ENCODE data around the gene SORD. TPM values are rescaled to one million over a fixed set of nuclear protein-coding genes. Genes with fewer than 3 reads are reported as not detected.

The SORD gene
- total RNA-seq, 2 donors from 2014 or later, result 3.8 to 12.7 TPM

- Mint-ChIP-seq H3K9me3 (no peaks in the 10 kb centered on the region), H3K27ac (no peak overlapping the region), H3K36me3 (no peaks in the 10 kb centered on the region), H3K4me1 (ENCODE audit: low read depth in 2 of 2) (no peaks in the 10 kb centered on the region), H3K27me3 (peaks cover 23 to 45% of the 10 kb centered on the region in 2 donors), H3K4me3 (no peak overlapping the region)
- DNase-seq (ENCODE audit: low spot score) (no peak), ATAC-seq (no peak)
Observed at GRCh38 chr15:45087513-45087912, 64.5 kb downstream of the SORD start.

GRCh38 chr15:45088801-45089711 lies 66.1 kb downstream of the SORD start:
- no peaks in the 10 kb centered on the region for H3K36me3 Mint-ChIP-seq
- ATAC-seq, result no peak
- no peak overlapping the region for H3K27ac Mint-ChIP-seq
- H3K27me3 Mint-ChIP-seq, result peaks cover 24 to 40% of the 10 kb centered on the region in 2 donors
- H3K9me3 Mint-ChIP-seq, result no peaks in the 10 kb centered on the region
- no peak for DNase-seq (ENCODE audit: low spot score)
- no peaks in the 10 kb centered on the region for H3K4me1 Mint-ChIP-seq (ENCODE audit: low read depth in 2 of 2)
- no peak overlapping the region for H3K4me3 Mint-ChIP-seq

- ATAC-seq (peak in 1 of 2 donors; percentile 70), DNase-seq (ENCODE audit: low spot score) (no peak)
- Mint-ChIP-seq H3K4me3 (no peak overlapping the region), H3K27ac (no peak overlapping the region), H3K36me3 (no peaks in the 10 kb centered on the region), H3K27me3 (peaks cover 21 to 34% of the 10 kb centered on the region in 2 donors), H3K4me1 (ENCODE audit: low read depth in 2 of 2) (no peaks in the 10 kb centered on the region), H3K9me3 (no peaks in the 10 kb centered on the region)
Observed at GRCh38 chr15:45089712-45090373, 66.8 kb downstream of the SORD start.

- Mint-ChIP-seq H3K27ac (peak overlapping the region in 1 of 2 donors; percentile 4), H3K4me1 (ENCODE audit: low read depth in 2 of 2) (no peaks in the 10 kb centered on the region), H3K4me3 (no peak overlapping the region), H3K9me3 (no peaks in the 10 kb centered on the region), H3K27me3 (peaks cover 21 to 34% of the 10 kb centered on the region in 2 donors), H3K36me3 (no peaks in the 10 kb centered on the region)
- DNase-seq (ENCODE audit: low spot score), result no peak
- ATAC-seq, result no peak
Observed at GRCh38 chr15:45091161-45091560, 68.2 kb downstream of the SORD start.

GRCh38 chr15:45091576-45091975 lies 68.6 kb downstream of the SORD start:
- Mint-ChIP-seq H3K4me1 (ENCODE audit: low read depth in 2 of 2) (no peaks in the 10 kb centered on the region), H3K9me3 (no peaks in the 10 kb centered on the region), H3K4me3 (no peak overlapping the region), H3K36me3 (no peaks in the 10 kb centered on the region), H3K27ac (peak overlapping the region in 1 of 2 donors; percentile 4), H3K27me3 (peaks cover 21 to 34% of the 10 kb centered on the region in 2 donors)
- no peak for DNase-seq (ENCODE audit: low spot score)
- ATAC-seq, result no peak

GRCh38 chr15:45093013-45093412 lies 70.0 kb downstream of the SORD start:
- Mint-ChIP-seq H3K4me1 (ENCODE audit: low read depth in 2 of 2) (no peaks in the 10 kb centered on the region), H3K4me3 (no peak overlapping the region), H3K27me3 (peaks cover 17 to 27% of the 10 kb centered on the region in 2 donors), H3K36me3 (no peaks in the 10 kb centered on the region), H3K9me3 (no peaks in the 10 kb centered on the region), H3K27ac (no peak overlapping the region)
- DNase-seq (ENCODE audit: low spot score), result no peak
- ATAC-seq, result no peak

- Mint-ChIP-seq H3K27me3 (peaks cover 17 to 27% of the 10 kb centered on the region in 2 donors), H3K9me3 (no peaks in the 10 kb centered on the region), H3K36me3 (no peaks in the 10 kb centered on the region), H3K4me3 (no peak overlapping the region), H3K27ac (no peak overlapping the region), H3K4me1 (ENCODE audit: low read depth in 2 of 2) (no peaks in the 10 kb centered on the region)
- ATAC-seq (no peak), DNase-seq (ENCODE audit: low spot score) (no peak)
Observed at GRCh38 chr15:45093622-45094357, 70.8 kb downstream of the SORD start.

- peaks cover 17 to 27% of the 10 kb centered on the region in 2 donors for H3K27me3 Mint-ChIP-seq
- H3K4me1 Mint-ChIP-seq (ENCODE audit: low read depth in 2 of 2), result no peaks in the 10 kb centered on the region
- no peak overlapping the region for H3K27ac Mint-ChIP-seq
- no peak overlapping the region for H3K4me3 Mint-ChIP-seq
- no peaks in the 10 kb centered on the region for H3K36me3 Mint-ChIP-seq
- ATAC-seq, result no peak
- no peak for DNase-seq (ENCODE audit: low spot score)
- H3K9me3 Mint-ChIP-seq, result no peaks in the 10 kb centered on the region
Observed at GRCh38 chr15:45094358-45094730, 71.3 kb downstream of the SORD start.

GRCh38 chr15:45095661-45096060 lies 72.7 kb downstream of the SORD start:
- H3K9me3 Mint-ChIP-seq, result no peaks in the 10 kb centered on the region
- H3K27ac Mint-ChIP-seq, result no peak overlapping the region
- ATAC-seq, result peak in 1 of 2 donors; percentile 11
- no peak for DNase-seq (ENCODE audit: low spot score)
- no peak overlapping the region for H3K4me3 Mint-ChIP-seq
- H3K36me3 Mint-ChIP-seq, result no peaks in the 10 kb centered on the region
- no peaks in the 10 kb centered on the region for H3K4me1 Mint-ChIP-seq (ENCODE audit: low read depth in 2 of 2)
- H3K27me3 Mint-ChIP-seq, result peaks cover 12 to 18% of the 10 kb centered on the region in 2 donors

- no peak for ATAC-seq
- Mint-ChIP-seq H3K4me3 (no peak overlapping the region), H3K36me3 (no peaks in the 10 kb centered on the region)
Observed at GRCh38 chr15:45097466-45097865, 74.5 kb downstream of the SORD start.

GRCh38 chr15:45099549-45100165 lies 76.7 kb downstream of the SORD start:
- H3K4me3 Mint-ChIP-seq, result no peak overlapping the region
- ATAC-seq (no peak), DNase-seq (ENCODE audit: low spot score) (no peak)
- no peaks in the 10 kb centered on the region for H3K4me1 Mint-ChIP-seq (ENCODE audit: low read depth in 2 of 2)
- H3K27me3 Mint-ChIP-seq, result peaks cover 5 to 6% of the 10 kb centered on the region in 2 donors
- H3K9me3 Mint-ChIP-seq, result no peaks in the 10 kb centered on the region
- H3K27ac Mint-ChIP-seq, result no peak overlapping the region
- no peaks in the 10 kb centered on the region for H3K36me3 Mint-ChIP-seq

More at GRCh38 chr15:45097466-45097865, 74.5 kb downstream of the SORD start:
- Mint-ChIP-seq H3K27me3 (peaks cover 6% of the 10 kb centered on the region in 2 donors), H3K9me3 (no peaks in the 10 kb centered on the region), H3K27ac (no peak overlapping the region), H3K4me1 (ENCODE audit: low read depth in 2 of 2) (no peaks in the 10 kb centered on the region)
- no peak for DNase-seq (ENCODE audit: low spot score)

- no peak overlapping the region for H3K4me3 Mint-ChIP-seq
- H3K36me3 Mint-ChIP-seq, result no peaks in the 10 kb centered on the region
- DNase-seq (ENCODE audit: low spot score) (no peak), ATAC-seq (no peak)
- no peak overlapping the region for H3K27ac Mint-ChIP-seq
- H3K9me3 Mint-ChIP-seq, result no peaks in the 10 kb centered on the region
- peaks cover 5 to 6% of the 10 kb centered on the region in 2 donors for H3K27me3 Mint-ChIP-seq
- H3K4me1 Mint-ChIP-seq (ENCODE audit: low read depth in 2 of 2), result no peaks in the 10 kb centered on the region
Observed at GRCh38 chr15:45100884-45101625, 78.1 kb downstream of the SORD start.

GRCh38 chr15:45101749-45102148 lies 78.8 kb downstream of the SORD start:
- Mint-ChIP-seq H3K27me3 (peaks cover 5 to 6% of the 10 kb centered on the region in 2 donors), H3K9me3 (no peaks in the 10 kb centered on the region), H3K4me3 (no peak overlapping the region), H3K4me1 (ENCODE audit: low read depth in 2 of 2) (no peaks in the 10 kb centered on the region), H3K36me3 (no peaks in the 10 kb centered on the region), H3K27ac (no peak overlapping the region)
- DNase-seq (ENCODE audit: low spot score) (no peak), ATAC-seq (no peak)
